ENCODE measurements around the gene ASB13. TPM values are rescaled to one million over a fixed set of nuclear protein-coding genes. Genes with fewer than 3 reads are reported as not detected.

The ASB13 gene, protein sequence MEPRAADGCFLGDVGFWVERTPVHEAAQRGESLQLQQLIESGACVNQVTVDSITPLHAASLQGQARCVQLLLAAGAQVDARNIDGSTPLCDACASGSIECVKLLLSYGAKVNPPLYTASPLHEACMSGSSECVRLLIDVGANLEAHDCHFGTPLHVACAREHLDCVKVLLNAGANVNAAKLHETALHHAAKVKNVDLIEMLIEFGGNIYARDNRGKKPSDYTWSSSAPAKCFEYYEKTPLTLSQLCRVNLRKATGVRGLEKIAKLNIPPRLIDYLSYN
- 10 to 100 TPM in 3 of 4 donors, 1 to 10 TPM in 1; 9.9 to 27.7 (median 14.2) TPM for total RNA-seq

DNA sequence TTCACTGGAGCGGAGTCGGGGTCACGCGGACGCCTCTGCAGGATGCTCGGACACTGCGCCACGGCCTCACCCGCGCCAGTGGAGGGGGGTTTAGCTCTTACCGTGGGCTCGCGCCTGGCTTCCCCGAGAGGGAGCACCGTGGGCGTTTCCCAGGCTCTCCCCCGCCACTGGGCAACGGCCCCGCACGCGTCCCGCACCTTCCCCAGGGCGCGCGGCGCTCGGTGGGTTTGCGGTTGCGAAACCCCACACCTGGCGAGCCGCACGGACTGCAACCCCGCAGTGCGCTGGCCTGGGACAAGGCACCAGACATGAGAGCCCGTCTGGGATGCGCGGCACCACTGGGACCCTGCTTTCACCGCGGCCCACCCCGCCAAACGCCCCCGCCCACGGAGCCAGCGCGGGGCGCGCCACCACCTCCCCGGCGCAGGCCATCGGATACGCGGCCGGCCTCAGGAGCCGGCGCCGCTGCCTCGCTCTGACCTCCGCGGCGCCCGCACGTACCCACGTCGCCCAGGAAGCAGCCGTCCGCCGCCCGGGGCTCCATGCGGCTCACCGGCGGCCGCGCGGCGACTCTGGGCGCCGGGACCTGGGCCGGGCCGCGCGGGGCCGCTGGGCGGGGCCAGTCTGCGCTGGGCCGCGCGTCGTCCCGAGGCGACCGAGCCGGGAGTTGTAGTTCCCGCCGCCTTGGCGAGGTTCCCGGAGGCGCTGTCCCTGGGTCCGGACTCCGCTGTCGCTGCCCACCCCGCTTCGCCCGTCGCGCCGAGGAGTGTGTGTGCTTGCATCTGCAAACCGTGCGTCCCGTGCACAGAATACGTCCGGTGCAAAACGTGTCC, at the start of gene ASB13:
ASB13 (minus strand) TSS at position 588 of the 833 bp plus-strand sequence; CDS start at position 544, 44 bp downstream.
- Histone ChIP-seq H3K9me3 (no peaks in the 10 kb centered on the region), H3K4me3 (replicated peaks in 1 of 3) (peak within 1 kb of the TSS; percentile 68 to 91 (median 75)), H3K36me3 (no peaks in the 10 kb centered on the region), H3K27me3 (no peaks in the 10 kb centered on the region), H3K27ac (peak within 1 kb of the TSS; percentile 36 to 59 (median 59)), H3K4me1 (peaks cover 7 to 9% of the 10 kb centered on the region in 2 donors)
- 1 to 2% methylated on average over 18 to 19 of the region's 112 CpGs for whole genome bisulfite sequencing, 2 donors
- TF ChIP-seq, protein P1, sequence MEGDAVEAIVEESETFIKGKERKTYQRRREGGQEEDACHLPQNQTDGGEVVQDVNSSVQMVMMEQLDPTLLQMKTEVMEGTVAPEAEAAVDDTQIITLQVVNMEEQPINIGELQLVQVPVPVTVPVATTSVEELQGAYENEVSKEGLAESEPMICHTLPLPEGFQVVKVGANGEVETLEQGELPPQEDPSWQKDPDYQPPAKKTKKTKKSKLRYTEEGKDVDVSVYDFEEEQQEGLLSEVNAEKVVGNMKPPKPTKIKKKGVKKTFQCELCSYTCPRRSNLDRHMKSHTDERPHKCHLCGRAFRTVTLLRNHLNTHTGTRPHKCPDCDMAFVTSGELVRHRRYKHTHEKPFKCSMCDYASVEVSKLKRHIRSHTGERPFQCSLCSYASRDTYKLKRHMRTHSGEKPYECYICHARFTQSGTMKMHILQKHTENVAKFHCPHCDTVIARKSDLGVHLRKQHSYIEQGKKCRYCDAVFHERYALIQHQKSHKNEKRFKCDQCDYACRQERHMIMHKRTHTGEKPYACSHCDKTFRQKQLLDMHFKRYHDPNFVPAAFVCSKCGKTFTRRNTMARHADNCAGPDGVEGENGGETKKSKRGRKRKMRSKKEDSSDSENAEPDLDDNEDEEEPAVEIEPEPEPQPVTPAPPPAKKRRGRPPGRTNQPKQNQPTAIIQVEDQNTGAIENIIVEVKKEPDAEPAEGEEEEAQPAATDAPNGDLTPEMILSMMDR (IDR thresholded peaks at IDR 0.05), result peak in 2 of 6 experiments; percentile 5 to 13
- TF ChIP-seq POLR2A (IDR thresholded peaks at IDR 0.05), result peak in 1 of 2 donors; percentile 59
- DNase-seq, result peak; percentile 71 to 73
- intact Hi-C loops (cut with DNase I), result loop anchor here (5.0 kb wide), 1 partner anchor 206 kb away; no protein-coding TSS in a partner anchor

DNA sequence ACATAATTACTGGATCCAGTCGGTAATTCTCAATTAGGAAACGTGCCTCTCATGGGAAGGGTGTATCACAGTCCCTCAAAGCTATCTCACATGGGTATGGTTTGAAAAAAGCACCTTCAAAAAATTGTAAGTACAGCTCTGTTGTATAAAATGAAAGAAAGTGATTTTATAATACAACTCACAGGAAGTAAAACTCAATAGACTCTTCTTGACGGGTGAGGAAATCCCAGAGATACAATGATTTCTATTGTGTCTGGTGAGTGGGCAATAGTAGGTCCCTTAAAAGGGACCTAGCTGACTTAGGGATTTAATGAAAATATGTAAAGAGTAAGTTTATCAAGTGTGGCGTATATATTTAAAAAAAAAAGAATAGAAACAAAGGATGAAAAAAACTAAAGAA, 45.2 kb upstream of the ASB13 start:
- intact Hi-C loops (cut with DNase I), result no loop called here
- WGBS, 2 donors, result 34 to 36% methylated on average over 4 of the region's 4 CpGs
- peak overlapping the region; percentile 44 to 58 (median 55) for H3K27ac ChIP-seq

DNA sequence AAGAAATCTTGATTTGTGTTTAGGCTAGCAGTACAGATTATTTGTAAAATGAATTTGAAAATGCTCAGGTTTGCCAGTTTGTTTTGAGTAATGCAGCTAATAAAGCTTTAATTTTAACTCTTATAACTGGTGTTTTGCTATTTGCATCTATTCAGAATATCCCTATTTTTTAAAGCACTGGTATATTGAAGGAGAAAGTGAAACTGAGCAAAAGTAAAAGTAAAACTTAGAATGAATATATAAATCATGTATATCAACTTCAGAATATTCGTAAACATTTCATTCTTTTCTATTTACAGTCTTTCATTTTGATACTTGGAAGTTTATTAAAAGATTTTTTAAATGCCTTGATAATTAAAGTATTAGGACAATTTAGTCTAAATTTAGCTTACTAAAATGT, 44.5 kb upstream of the ASB13 start:
- no peaks in the 10 kb centered on the region for H3K9me3 ChIP-seq
- H3K27ac ChIP-seq, result peak overlapping the region; percentile 55 to 77 (median 58)
- no peaks in the 10 kb centered on the region for H3K36me3 ChIP-seq
- intact Hi-C loops (cut with DNase I), result no loop called here
- TF ChIP-seq, protein P1 (IDR thresholded peaks at IDR 0.05), result no peak
- no peak for TF ChIP-seq POLR2A (IDR thresholded peaks at IDR 0.05)
- DNase-seq, result no peak
- peaks cover 19 to 32% of the 10 kb centered on the region in 2 donors for H3K4me1 ChIP-seq
- WGBS, 2 donors, result 71 to 73% methylated on average over 1 of the region's 1 CpG
- H3K4me3 ChIP-seq (replicated peaks in 1 of 3), result no peak overlapping the region
- no peaks in the 10 kb centered on the region for H3K27me3 ChIP-seq

More for the DNA sequence above, 45.2 kb upstream of the ASB13 start:
- peaks cover 19 to 32% of the 10 kb centered on the region in 2 donors for H3K4me1 ChIP-seq
- no peaks in the 10 kb centered on the region for H3K27me3 ChIP-seq
- no peak for DNase-seq
- H3K4me3 ChIP-seq (replicated peaks in 1 of 3), result peak overlapping the region in 1 of 3 donors; percentile 12
- H3K36me3 ChIP-seq, result no peaks in the 10 kb centered on the region
- H3K9me3 ChIP-seq, result no peaks in the 10 kb centered on the region
- TF ChIP-seq, protein P1 (IDR thresholded peaks at IDR 0.05), result no peak
- no peak for TF ChIP-seq POLR2A (IDR thresholded peaks at IDR 0.05)

DNA sequence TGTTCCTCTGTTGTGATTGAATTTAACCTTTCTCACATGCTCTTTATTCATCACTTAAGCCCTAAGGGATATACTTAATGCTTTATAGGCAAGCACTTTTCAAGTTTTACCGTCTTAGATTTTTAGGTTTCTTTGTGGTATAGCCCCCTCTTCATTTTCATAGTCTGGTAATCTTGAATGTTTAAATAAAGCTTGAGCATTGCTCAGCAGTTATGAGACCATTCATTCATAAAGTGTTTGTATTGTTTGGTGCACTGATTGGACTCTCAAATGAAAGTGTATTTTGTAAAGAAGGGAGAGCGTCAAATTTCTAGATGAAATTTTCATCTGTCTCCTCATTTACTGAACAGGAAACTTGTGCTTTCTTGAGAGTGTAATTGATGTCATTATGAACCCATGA, 43.5 kb upstream of the ASB13 start:
- H3K9me3 ChIP-seq, result no peaks in the 10 kb centered on the region
- H3K27ac ChIP-seq, result peak overlapping the region; percentile 55 to 77 (median 58)
- no peaks in the 10 kb centered on the region for H3K27me3 ChIP-seq
- TF ChIP-seq, protein P1 (IDR thresholded peaks at IDR 0.05), result no peak
- peak in 1 of 2 donors; percentile 43 for TF ChIP-seq POLR2A (IDR thresholded peaks at IDR 0.05)
- 36 to 40% methylated on average over 2 of the region's 2 CpGs for WGBS, 2 donors
- H3K4me1 ChIP-seq, result peaks cover 20 to 32% of the 10 kb centered on the region in 2 donors
- no peaks in the 10 kb centered on the region for H3K36me3 ChIP-seq
- DNase-seq, result no peak
- intact Hi-C loops (cut with DNase I), result no loop called here
- H3K4me3 ChIP-seq (replicated peaks in 1 of 3), result no peak overlapping the region
